GM21723 (cell line): ENCODE results near the gene WT1.
"Not testable (repeated sequence)": the region's sequence is repeated elsewhere in the genome, so short reads cannot be mapped to it uniquely, and the experiment has no call there.

ENCODE experiments used
- ATAC-seq: cut with Tn5 transposase; IDR thresholded peaks from one replicate; pipeline ENCODE4 v1.9.1; 2021; ENCODE audit warnings: mild to moderate bottlenecking, moderate library complexity; ENCODE audit not compliant: unreplicated experiment

WT1 gene

GRCh38 chr11:32390712-32391111 is 44.6 kb downstream of the WT1 start:
- no peak for ATAC-seq

- peak; percentile 69 for ATAC-seq
Measured at GRCh38 chr11:32388871-32389770, 46.2 kb downstream of the WT1 start.

- ATAC-seq: no peak
Measured at GRCh38 chr11:32388365-32388764, 47.0 kb downstream of the WT1 start.

GRCh38 chr11:32387411-32387810 is 47.9 kb downstream of the WT1 start:
- ATAC-seq: no peak

- no peak for ATAC-seq
Measured at GRCh38 chr11:32386770-32387377, 48.5 kb downstream of the WT1 start.

- ATAC-seq: no peak
Measured at GRCh38 chr11:32385998-32386397, 49.3 kb downstream of the WT1 start.

- ATAC-seq: no peak
Measured at GRCh38 chr11:32382339-32383049, 52.8 kb downstream of the WT1 start.

- ATAC-seq: no peak
Measured at GRCh38 chr11:32381179-32381578, 54.2 kb downstream of the WT1 start.

GRCh38 chr11:32379719-32380118 is 55.6 kb downstream of the WT1 start:
- ATAC-seq: no peak

GRCh38 chr11:32375826-32376225 is 59.5 kb downstream of the WT1 start:
- ATAC-seq: no peak

- no peak for ATAC-seq
Measured at GRCh38 chr11:32374261-32374711, 61.1 kb downstream of the WT1 start.

- ATAC-seq: not testable (repeated sequence)
Measured at GRCh38 chr11:32369987-32370386, 65.4 kb downstream of the WT1 start.

- ATAC-seq: no peak
Measured at GRCh38 chr11:32366666-32367065, 68.7 kb downstream of the WT1 start.

GRCh38 chr11:32365192-32365591 is 70.1 kb downstream of the WT1 start:
- ATAC-seq: no peak

- ATAC-seq: no peak
Measured at GRCh38 chr11:32358729-32359128, 76.6 kb downstream of the WT1 start.

GRCh38 chr11:32353884-32354283 is 81.5 kb downstream of the WT1 start:
- no peak for ATAC-seq

- no peak for ATAC-seq
Measured at GRCh38 chr11:32348502-32348901, 86.8 kb downstream of the WT1 start.

GRCh38 chr11:32344946-32345345 is 90.4 kb downstream of the WT1 start:
- ATAC-seq: no peak

- ATAC-seq: no peak
Measured at GRCh38 chr11:32343325-32344008, 91.9 kb downstream of the WT1 start.

GRCh38 chr11:32341620-32342613 is 93.4 kb downstream of the WT1 start:
- no peak for ATAC-seq
